HuH-7.5 (cell line): ENCODE data around the gene DOK3.
A peak's percentile ranks its signal among the peaks of the same experiment; 100 is the strongest.
"Not testable (repeated sequence)": the region's sequence is repeated elsewhere in the genome, so short reads cannot be mapped to it uniquely, and the experiment has no call there.

Source experiments
- DNase-seq: peaks from one replicate; pipeline ENCODE4 v3.0.0; 2011; ENCODE audit warnings: low spot score

DOK3 gene

DNA sequence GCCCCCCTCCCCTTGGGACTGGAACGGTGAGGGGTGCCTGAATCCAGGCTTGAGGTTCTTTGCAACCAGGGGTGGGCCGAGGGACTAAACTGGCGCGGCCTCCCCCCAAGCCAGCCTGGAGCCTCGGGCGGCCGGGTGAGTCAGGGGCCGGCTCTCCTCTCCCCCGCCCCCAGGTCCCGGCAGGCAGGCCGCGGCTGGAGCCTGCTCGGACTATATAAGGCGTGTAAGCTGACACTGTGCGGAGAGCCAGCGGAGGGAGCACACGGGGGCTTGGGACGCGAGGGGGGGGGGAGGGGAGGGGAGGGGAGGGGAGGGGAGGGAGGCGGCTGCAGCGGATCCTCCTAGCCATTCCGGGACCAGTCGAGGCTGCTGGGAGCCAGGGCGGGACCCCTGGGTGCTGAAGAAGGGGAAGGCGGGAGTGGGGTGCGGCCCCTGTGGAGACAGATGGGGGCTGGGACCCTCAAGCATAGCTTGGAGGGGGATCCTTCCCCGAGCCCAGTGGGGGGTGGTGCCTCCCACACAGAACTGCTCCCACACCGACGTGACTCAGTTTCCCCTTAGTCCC, 12.8 kb downstream of the DOK3 start:
- peak; percentile 92 for DNase-seq

DNA sequence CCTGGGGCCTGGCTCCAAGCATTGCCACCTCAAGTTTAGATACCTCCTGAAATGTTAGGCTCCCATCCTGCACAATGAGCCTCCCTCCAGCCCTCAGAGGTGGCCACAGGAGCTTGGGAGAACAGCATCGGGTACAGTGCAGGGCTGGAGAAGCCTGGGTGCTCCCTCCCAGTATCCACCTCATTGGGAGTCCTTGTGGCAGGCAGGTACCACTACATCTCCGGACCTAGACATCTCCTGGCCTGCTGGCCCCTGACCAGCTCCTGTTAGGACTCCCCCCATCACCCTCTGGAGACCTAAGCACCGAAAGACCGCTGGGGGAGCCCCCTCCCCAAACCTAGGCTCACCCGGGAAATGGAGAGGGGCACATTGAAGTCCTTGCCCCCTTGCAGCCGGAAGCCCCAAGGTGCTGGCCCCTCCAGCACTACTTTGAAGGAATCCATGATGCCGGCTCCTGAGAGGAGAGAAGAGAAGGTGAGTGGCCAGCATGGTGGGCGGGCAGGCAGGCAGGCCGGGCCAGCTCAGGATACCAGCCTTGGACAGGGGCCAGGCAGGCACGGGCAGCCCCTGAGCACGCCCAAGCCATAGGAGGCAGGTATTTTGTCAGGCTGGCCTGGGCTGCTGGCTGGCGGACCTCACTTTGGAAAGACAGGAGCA, 13.4 kb downstream of the DOK3 start:
- peak; percentile 92 for DNase-seq

DNA sequence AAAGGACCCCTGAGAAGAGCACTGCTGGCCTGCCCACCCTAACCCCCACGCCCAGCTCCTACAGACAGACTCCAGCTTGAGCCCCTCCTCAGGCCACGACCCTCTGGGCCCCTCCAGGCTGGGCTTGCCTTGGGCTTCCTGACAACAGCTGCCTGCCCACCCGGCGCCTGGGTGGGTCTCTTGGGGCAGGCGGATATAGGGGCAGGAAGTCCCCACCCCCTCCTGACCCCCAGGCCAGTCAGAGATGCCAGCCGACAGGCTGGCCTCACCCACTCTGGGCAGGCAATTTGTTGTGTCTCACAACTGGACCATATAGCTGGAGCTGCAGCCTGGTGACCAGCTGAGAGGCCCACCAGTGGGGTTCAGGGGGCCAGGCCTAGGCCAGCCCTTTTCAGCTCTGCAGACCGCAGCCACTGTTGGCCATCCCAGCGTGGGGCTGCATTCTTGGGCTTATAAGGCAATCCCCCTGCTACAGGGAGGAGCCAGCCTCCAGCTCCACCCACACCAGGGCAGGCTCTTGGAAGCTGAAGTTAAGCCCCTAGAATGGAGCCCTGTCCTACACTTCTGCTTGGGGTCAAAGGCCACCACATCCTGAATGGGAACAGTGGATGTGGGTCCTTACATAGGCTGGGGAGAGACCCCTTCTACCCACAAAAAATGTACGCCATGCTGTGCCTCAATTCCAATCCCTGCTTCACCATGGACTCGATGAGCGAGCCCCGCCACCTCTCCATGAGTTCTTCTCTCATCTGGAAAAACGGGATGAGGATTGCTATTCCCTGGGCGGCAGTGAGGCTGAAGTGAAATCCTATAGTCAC, 14.2 kb downstream of the DOK3 start:
- DNase-seq, result no peak

DNA sequence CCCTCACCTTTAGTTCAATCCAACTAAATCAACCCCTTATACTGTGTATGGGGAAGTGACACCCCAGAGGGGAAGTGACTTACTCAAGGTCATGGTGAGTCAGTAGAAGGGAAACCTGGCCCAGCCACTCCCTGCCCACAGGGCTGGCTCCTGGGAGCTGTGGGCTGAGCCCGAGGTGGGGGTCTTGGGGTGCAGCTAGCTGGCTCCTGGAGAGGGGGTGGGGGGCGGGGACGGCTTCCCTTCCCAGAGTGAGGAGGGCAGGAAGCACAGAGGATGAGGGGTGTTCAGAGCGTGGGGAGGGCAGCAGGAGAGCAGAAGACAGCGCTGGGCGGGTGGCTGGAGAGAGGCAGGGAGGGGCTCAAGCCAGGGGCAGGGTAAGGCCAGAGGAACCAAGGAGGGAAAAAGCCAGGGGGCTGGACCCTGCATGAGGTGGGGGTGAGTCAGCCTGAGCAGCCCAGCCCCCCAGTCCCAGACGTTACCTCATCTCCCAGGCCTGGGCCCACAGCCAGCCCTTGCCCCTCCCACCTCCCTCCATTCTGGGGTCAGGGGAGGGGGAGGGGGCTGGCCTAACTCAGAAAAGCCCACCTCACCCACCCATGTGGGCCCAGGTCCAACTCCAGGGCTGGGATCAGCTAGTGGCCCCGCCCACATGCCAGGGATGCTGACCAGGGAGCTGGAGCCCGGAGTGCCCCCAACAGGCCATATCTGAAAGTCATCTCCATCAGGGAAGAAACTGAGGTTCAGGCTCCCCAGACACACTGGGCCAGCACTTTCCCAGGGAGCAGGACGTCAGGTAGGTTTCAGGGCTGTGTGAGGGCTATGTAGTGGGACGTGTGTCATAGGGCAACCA, 15.1 kb downstream of the DOK3 start:
- DNase-seq, result no peak

DNA sequence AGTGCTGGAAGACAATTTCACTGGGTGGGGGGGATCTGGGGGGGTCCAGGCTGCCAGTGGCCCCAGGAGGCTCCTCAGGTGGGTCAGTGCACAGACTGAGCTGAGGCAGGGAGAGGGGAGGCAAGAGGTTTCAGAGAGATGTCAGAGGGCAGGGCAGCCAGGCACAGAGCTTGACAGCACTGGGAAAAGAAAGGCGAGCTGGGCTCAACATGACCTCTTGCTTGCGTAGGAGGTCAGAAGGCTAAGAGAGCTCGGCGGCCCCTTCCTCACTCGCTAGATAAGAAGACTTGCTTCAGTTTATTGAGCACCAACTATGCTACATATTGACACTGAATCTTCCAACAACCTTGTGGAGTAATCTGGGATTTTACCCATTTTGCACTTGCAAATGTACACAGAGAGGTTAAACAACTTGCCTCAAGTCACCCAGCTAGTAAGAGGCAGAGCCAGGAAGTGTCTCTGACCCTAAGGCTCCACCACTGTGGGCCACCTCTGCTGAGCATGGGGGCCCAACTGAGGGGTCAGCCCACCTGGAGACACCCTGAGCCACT, 15.8 kb downstream of the DOK3 start:
- DNase-seq, result no peak

DNA sequence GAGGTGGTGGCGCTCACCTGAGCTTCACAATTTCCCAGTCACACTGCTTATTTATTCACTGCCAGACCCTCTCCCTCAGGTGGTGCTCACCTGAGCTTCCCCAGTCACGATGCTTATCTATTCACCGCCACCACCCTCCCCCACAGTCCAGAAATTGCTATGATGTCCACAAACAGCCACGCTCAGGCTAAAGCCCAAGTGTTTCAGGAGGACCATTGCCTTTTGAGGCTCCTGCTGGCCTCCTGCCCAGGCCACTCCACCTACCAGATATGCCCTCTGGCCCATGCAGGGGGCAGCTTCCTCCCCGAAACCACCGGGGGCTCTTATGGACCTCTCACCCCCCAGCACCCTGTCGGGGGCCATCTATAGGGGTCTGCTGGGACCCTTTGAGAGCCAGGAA, 16.8 kb downstream of the DOK3 start:
- DNase-seq, result no peak

DNA sequence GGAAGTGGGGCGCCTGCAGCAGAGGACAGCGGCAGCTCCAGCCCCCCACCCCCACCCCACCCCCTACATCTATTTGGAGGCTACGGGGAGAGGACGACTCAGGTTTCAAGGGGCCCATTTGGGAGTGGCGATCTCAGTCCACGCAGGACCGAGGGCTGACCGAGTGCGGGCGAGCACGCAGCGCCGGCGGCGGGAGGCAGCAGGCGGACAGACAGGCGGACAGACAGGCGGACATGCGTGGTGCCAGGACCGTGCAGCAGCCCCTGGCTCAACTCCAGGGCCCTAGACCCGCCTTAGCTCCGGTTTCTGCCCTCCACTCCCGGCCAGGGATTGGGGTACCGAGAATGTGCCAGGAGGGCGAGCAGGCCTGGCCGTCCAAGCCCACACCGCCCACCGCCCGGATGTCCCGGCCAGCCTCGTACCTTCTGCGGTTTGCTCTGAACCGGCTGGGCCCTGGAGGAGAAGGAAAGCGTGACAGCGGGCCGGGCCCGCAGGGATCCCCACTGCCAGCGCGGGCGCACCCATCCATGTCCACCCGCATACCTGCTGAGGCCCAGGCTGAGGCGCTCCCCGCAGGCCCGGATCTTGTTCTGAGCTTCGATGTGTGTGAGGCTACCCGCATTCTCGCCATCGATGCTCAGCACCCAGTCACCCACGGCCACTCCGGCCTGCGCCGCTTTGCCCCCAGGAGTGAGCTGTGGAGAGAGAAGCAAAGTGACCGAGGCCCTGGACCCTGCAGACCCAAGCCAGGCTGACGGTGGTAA, 17.5 kb downstream of the DOK3 start:
- no peak for DNase-seq

DNA sequence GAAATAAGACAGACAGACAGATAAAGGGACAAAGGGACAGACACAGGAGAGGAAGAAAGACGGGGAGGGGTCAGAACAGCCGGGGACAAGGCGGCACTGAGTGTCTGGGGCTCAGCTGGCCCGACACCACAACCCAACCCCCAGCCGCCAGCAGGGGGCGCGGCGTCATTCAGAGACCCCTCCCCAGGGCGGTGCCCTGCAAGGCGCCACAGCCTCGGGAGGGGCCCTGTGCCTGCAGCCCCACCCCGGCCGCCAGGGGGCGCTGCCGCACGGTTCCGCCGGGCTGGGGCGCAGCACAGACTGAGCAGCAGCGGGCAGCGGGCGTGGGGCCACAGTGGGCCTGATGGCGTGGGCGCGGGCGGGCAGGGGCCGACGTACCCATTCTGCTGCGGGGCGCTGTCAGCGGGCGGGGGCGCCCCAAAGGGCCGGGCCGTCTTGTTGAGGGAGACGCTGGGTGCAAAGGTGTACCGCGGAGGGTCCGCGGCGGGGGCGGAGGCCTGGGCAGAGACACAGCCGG, 18.1 kb downstream of the DOK3 start:
- peak; percentile 92 for DNase-seq

DNA sequence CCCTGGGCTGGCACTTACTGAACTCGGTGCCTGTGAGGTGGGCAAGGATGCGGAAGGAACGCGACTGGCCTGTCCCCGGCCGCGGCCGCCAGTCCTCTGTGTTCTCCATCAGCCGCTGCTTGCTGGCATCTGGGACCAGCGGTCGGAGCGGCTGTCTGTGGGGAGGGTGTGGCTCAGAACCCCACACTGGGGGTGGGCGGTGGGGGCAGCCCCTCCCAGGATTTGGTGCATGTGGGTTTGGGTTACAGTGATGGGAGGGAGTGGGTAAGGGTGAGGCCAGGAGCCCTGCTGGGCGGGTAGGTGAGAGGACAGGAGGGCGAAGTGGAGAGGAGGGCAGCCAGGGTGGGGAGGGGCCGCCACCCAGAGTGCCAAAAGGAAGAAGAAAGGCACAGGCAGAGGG, 18.6 kb downstream of the DOK3 start:
- DNase-seq, result no peak

DNA sequence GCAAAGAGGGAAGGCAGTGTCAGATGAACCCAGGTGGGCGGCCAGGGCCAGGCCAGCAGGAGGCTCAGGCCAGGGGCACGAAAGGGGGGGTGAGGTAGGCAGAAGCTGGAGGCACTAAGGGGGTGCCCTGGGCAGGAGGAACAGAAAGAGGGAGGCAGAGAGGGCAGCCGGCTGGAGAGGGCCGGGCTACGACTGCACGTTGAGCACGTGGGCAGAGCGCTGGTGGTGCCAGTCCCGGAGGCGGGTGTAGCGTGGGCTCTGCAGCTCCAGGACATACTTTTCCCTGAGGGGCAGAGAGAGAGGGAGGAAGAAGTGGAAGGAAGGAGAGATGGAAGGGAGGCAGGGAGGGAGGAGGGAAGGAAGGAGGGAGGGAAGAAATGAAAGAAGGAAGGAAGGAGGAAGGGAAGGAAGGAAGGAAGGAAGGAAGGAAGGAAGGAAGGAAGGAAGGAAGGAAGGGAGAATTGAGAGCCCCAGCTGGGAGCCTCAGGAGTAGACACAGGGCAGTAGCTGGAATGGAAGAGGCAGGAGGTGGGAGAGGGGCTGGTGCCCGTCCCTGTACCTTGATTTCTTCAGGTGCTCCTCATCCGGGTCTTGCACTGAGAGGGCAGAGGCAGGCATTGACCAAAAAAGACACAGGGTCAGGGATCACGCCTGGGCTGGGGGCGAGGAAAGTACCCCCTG, 19.2 kb downstream of the DOK3 start:
- no peak for DNase-seq

DNA sequence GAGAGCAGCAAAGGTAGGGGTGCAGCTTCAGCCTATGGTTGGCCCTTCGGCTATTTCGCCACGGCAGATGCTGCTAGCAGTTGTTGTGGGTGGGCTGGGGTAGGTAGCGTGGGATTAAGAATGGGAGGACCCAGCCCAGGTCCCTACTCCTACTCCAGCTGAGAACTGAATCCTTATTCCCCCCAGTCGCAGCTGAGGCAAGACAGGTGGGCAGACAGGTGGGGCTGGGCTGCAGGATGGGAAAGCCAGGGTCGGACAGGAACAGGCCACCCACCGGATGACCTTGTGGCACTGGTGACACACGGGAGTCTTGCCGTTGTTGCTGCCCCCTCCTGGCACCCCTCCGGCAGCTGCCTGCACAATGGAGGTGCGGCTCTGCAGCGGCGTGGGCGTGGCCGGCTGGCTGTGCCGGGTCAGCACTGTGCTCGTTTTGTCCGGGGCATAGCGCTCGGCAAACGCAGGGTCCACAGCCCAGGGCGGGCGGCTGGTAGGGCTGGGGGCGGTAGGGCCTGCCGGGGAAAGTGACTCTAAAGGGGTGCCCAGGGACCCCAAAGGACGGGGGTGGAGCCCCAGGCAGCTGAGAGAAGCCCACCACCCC, 20.4 kb downstream of the DOK3 start:
- DNase-seq, result no peak

DNA sequence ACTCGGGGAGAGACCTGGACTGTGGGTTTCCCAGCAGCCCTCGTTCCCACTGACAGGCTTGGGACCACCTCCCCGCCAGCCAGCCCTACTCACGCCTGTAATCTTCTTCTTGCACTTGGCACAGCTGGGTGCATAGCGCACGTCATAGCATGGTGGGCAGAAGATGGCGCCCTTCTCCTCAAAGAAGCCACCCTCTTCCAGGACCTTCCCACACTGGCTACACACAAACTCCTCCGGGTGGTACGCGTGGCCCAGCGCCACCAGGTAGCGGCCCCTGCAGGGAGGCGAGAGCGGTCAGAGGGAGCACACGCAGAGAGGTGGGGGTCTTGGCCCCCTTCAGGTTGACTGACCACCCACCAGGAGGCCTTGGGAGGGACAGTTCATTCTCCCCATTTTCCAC, 21.7 kb downstream of the DOK3 start:
- DNase-seq, result no peak

DNA sequence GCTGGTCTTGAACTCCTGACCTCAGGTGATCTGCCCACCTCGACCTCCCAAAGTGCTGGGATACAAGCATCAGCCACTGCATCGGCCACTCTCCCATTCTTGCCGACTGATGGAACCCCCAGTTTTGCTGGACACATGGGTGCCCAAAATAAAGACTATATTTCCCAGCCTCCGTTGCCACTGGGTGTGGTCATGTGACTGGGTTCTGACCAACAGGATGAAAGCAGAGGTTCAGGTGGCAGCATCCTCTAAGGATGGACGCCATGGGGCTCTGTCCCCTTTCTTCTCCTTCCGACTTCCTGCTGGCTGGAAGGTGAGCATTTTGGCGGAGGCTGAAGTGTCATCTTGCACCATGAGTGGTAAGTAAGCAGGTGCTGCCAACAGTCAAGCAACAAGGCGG, 22.5 kb downstream of the DOK3 start:
- no peak for DNase-seq

DNA sequence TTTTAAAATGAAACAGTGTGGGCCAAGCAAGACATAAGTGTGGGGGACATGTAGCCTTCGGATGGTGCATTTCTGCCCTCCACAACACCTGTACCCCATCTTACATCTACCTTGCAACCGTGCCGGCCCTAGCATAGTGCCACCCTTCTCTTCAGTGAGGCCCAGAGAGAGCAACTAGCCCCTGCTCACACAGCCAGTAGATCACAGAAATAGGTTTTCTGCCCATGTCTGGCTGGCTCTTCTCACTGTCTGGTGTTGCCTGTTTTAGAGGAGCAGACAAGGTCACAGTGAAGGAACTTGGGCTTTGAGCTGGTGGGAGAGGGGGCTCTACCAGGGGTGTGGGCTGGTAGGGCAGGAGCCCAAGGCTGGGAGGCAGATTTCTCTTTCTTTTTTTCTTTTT, 23.4 kb downstream of the DOK3 start:
- no peak for DNase-seq

DNA sequence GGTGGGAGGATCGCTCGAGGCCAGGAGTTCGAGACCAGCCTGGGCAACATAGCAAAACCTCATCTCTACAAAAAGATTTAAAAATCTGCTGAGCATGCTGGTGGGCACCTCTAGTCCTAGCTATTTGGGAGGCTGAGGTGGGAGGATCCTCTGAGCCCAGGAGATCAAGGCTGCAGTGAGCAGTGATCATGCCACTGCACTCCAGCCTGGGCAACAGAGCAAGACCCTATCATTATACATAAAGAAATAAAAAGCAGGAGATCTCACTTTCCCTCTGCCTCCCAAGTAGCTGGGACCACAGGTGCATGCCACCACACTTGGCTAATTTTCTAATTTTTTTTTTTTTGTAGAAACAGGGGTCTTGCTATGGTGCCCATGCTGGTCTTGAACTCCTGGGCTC, 23.9 kb downstream of the DOK3 start:
- DNase-seq, result not testable (repeated sequence)

DNA sequence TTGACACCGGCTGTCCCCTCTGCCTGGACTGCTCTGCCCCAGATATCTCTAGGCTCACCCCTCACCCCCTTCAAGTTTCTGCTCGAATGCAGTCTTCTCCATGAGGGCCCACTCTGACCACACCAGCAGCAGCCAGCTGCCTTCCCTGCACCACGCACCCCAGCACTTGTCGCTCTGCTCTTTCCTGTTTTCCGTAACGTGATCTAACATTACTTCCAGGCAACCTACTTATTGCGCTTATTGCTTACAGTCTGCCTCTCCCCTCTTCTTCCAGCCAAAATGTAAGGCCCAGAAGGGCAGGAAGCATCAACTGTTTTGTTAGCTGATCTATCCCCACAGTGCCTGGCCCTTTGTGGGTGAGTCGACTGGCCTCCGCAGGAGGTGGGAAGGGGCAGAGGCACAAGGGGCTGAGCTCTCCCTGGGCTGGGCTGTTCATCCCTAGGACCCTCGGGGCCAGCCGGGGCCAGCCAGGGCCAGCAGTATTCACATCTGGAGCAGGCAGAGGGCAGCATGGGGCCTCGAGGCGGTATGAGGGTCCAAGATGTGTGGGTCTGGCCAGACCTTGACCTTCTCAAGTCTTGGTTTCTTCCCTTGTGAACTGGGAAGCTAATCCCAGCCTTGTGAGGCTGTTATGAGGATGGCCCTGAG, 24.6 kb downstream of the DOK3 start:
- no peak for DNase-seq

DNA sequence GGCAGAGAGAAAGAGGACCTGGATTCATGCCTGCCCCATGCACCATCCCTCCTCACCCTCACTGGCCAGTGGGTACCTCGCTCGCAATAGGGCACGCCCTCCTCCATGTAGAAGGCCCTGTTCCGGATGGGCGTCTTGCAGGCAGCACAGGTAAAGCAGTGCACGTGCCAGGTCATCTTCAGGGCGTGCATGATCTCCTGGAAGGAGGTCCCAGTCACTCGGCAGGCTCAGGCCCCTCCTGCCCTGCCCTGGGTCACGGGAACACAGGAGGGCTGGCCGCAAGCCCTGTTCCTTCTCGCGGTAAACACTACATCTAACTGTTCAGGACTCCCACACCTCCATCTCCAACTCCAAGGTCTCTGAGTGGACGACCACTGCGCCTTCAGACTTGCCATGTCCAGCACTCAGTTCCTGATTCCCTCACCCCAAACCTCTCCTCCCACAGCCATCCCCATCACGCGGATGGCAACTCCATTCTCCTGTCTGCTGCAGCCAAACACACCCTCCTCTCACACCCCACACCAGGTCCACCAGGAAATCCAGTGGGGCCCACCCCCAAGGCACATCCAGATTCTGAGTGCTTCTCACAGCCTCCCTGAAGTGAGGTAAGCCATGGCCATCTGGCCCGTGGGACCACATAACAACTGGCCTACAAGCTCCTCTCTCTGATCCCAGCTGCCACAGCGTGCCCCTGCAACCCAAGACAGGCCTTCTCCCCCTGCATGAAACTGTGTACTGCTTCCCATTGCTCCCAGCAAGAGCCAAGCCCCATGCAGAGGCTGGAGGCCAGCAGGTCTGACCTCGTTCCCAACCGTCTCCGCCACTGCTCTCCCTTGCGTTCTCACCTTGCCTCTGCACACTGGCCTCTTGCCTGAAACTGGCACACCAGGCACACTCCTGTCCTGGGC, 25.4 kb downstream of the DOK3 start:
- no peak for DNase-seq

DNA sequence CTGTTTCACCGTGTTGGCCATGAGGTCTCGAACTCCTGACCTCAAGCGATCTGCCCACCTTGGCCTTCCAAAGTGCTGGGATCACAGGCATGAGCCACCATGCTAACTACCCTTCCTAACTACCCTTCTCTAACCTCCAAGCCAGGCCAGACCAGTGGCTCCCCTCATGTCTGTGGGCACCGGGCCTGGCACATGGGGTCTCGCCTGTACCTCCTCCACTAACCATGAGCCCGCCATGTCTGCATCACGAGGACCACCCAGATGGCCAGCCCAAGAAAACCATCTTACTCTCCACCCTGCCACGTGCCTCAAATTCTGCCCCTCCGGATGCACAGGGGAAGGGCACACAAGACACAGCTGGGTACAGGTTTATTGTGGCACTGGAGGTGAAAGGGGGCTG, 26.6 kb downstream of the DOK3 start:
- no peak for DNase-seq

DNA sequence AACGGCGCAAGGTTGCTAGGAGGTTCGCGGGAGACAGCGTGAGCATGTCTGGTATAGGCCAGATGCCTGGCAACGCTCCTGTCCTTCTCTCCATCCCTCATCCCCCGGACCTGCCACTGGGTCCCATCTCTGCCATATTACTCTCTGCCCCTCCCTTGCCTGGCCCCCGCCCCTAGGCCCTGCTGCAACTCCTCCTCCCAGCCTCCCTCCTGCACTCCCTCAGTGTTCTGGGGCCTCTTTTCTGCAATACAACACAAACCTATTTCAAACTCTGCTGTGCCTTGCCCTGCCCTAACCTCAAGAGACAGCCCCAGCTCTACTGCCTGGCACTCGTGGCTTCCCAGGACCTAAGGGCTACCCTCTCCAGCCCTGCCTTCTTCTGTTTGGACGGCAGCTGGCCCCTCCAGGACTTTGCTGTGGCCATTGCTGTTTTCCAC, 27.2 kb downstream of the DOK3 start:
- no peak for DNase-seq
